B cell (primary cell): ENCODE data around the gene RPS23. TPM values are rescaled to one million over a fixed set of nuclear protein-coding genes. Genes with fewer than 3 reads are reported as not detected.
"Not testable (repeated sequence)": the region's sequence is repeated elsewhere in the genome, so short reads cannot be mapped to it uniquely, and the experiment has no call there.

ENCODE experiments used
- ATAC-seq: fragments of 200-7000 bp; cut with Tn5 transposase; one replicate; pipeline ENCODE4 v1.10.0; 2021; ENCODE audit warnings: low read depth, mild to moderate bottlenecking, moderate number of reproducible peaks, moderate library complexity
- CTCF ChIA-PET: fragments of 350-600 bp; sonication (Branson Sonifier 250); formaldehyde crosslinking; loops from one replicate; lab custom pipeline; 2021; ENCODE audit warnings: antibody characterized with exemption, inconsistent platforms; lab: Charles Lee
- POLR2A ChIA-PET: fragments of 350-600 bp; sonication (Branson Sonifier 250); formaldehyde crosslinking; loops from one replicate; lab custom pipeline; 2021; ENCODE audit warnings: antibody characterized with exemption; lab: Charles Lee
- DNase-seq: peaks from one replicate; pipeline ENCODE4 v3.0.0; 2013
- H2AFZ ChIP-seq: 2 replicates; pipeline ENCODE4 v1.6.1; 2012; ENCODE audit warnings: mild to moderate bottlenecking, low read depth, low read length; ENCODE audit not compliant: insufficient read depth, poor library complexity, severe bottlenecking
- H3K27ac ChIP-seq, 2 donors: 1 replicate in 1 of 2; 2 replicates in 1 of 2; pipeline ENCODE4 v1.5.1; 2012 to 2013; ENCODE audit warnings: low read length in 2 of 2, mild to moderate bottlenecking in 2 of 2, moderate library complexity in 1 of 2
- H3K27me3 ChIP-seq, 4 experiments: fragments of 200-600 bp in 1 of 4; sonication (generic) in 1 of 4; replicated peaks in 1 of 4; 1 replicate in 2 of 4; 2 replicates in 2 of 4; pipeline versions ENCODE4 v1.6.1 to v1.7.0; 2013 to 2016; ENCODE audit warnings: low read length in 3 of 4, mild to moderate bottlenecking in 2 of 4, mixed read lengths in 1 of 4, moderate library complexity in 1 of 4; ENCODE audit not compliant: insufficient read depth in 4 of 4, control insufficient read depth in 3 of 4; ENCODE audit errors: control extremely low read depth in 1 of 4
- H3K36me3 ChIP-seq, 2 experiments: replicated peaks in 1 of 2; 1 replicate in 1 of 2; 2 replicates in 1 of 2; pipeline versions ENCODE4 v1.6.1 to v1.7.1; 2013; ENCODE audit warnings: low read length in 1 of 2; ENCODE audit not compliant: insufficient read depth in 2 of 2, control insufficient read depth in 1 of 2; ENCODE audit errors: control extremely low read depth in 1 of 2, extremely low read depth in 1 of 2
- H3K4me1 ChIP-seq, 2 donors: fragments of 200-600 bp in 1 of 2; sonication (generic) in 1 of 2; 1 replicate in 1 of 2; 2 replicates in 1 of 2; pipeline versions ENCODE4 v1.5.1 to v1.6.1; 2013 to 2017; ENCODE audit warnings: low read length in 2 of 2; ENCODE audit not compliant: control insufficient read depth in 2 of 2, insufficient read depth in 2 of 2
- H3K4me2 ChIP-seq: replicated peaks from 2 replicates; pipeline ENCODE3; 2012; ENCODE audit warnings: mild to moderate bottlenecking, low read depth, low read length; ENCODE audit not compliant: poor library complexity, severe bottlenecking
- H3K4me3 ChIP-seq, 5 experiments: fragments of 200-600 bp in 1 of 5; sonication (generic) in 1 of 5; 1 replicate in 3 of 5; 2 replicates in 2 of 5; pipeline versions ENCODE4 v1.5.1 to v1.7.0; 2011 to 2016; ENCODE audit warnings: low read length in 4 of 5, mild to moderate bottlenecking in 4 of 5, low read depth in 2 of 5, control low read depth in 1 of 5, moderate library complexity in 1 of 5; ENCODE audit not compliant: insufficient read depth in 1 of 5; ENCODE audit errors: control extremely low read depth in 1 of 5, extremely low read depth in 1 of 5
- H3K79me2 ChIP-seq: fragments of 200-600 bp; sonication (generic); one replicate; pipeline ENCODE4 v1.6.0; 2016; ENCODE audit warnings: low read length; ENCODE audit not compliant: control insufficient read depth, insufficient read depth
- H3K9ac ChIP-seq: fragments of 200-600 bp; sonication (generic); 2 replicates; pipeline ENCODE4 v1.6.1; 2017; ENCODE audit warnings: mild to moderate bottlenecking, low read length, moderate library complexity
- H3K9me3 ChIP-seq, 3 donors: one replicate each; pipeline versions ENCODE4 v1.6.1 to v1.7.1; 2013; ENCODE audit warnings: low read length in 2 of 3; ENCODE audit not compliant: control insufficient read depth in 2 of 3, insufficient read depth in 1 of 3; ENCODE audit errors: control extremely low read depth in 1 of 3
- H4K20me1 ChIP-seq: 2 replicates; pipeline ENCODE4 v1.6.0; 2012; ENCODE audit warnings: mild to moderate bottlenecking, low read length; ENCODE audit not compliant: insufficient read depth, control insufficient read depth, poor library complexity, severe bottlenecking
- H3K27ac Mint-ChIP-seq: one replicate; pipeline ENCODE4 v1.8.0; 2021; ENCODE audit warnings: mixed read lengths
- H3K27me3 Mint-ChIP-seq: one replicate; pipeline ENCODE4 v1.8.0; 2021; ENCODE audit warnings: mixed read lengths
- H3K4me1 Mint-ChIP-seq: one replicate; pipeline ENCODE4 v1.8.0; 2021; ENCODE audit warnings: mixed read lengths
- H3K4me3 Mint-ChIP-seq: one replicate; pipeline ENCODE4 v1.8.0; 2021; ENCODE audit warnings: mixed read lengths
- H3K9me3 Mint-ChIP-seq: one replicate; pipeline ENCODE4 v1.8.0; 2022; ENCODE audit warnings: mixed read lengths; ENCODE audit not compliant: insufficient read depth
- CTCF ChIP-seq: fragments of 200-600 bp; IDR thresholded peaks from one replicate; pipeline ENCODE4 v1.8.0; 2022; ENCODE audit warnings: antibody characterized with exemption, mild to moderate bottlenecking
- EZH2 ChIP-seq: IDR thresholded peaks from 2 replicates; pipeline ENCODE4 v1.6.1; 2012; ENCODE audit warnings: borderline replicate concordance, low read depth, mild to moderate bottlenecking, moderate library complexity, low read length; ENCODE audit not compliant: insufficient read depth, poor library complexity, severe bottlenecking
- WGBS: methylation state at CpG from one replicate; pipeline ENCODE4 v1.1.5; 2013; ENCODE audit warnings: missing lambda C conversion rate; ENCODE audit not compliant: insufficient coverage; 5-methylcytosine and 5-hydroxymethylcytosine counted together
- intact Hi-C: fragments of 100-400 bp; cut with micrococcal nuclease; formaldehyde crosslinking; loops from one replicate; pipeline ENCODE4 v1.10.0; 2022
- polyA plus RNA-seq: library from polyadenylated mRNA; depleted of rRNA; stranded (reverse); fragments of >200 nt; gene quantifications from 2 replicates; pipeline ENCODE4 v1.2.3, GENCODE V29; 2012
- total RNA-seq, 2 donors: library from RNA; stranded (reverse); fragments of 120-200 nt in 1 of 2; gene quantifications; 1 replicate in 1 of 2; 2 replicates in 1 of 2; pipeline versions ENCODE4 v1.2.3 to v1.2.4, GENCODE V29; 2013 to 2022

The RPS23 gene
- total and polyA plus RNA-seq, 2 donors (not counting 1 experiment from before 2014, with no cell fraction given), result 3,420 to 9,595 TPM

DNA sequence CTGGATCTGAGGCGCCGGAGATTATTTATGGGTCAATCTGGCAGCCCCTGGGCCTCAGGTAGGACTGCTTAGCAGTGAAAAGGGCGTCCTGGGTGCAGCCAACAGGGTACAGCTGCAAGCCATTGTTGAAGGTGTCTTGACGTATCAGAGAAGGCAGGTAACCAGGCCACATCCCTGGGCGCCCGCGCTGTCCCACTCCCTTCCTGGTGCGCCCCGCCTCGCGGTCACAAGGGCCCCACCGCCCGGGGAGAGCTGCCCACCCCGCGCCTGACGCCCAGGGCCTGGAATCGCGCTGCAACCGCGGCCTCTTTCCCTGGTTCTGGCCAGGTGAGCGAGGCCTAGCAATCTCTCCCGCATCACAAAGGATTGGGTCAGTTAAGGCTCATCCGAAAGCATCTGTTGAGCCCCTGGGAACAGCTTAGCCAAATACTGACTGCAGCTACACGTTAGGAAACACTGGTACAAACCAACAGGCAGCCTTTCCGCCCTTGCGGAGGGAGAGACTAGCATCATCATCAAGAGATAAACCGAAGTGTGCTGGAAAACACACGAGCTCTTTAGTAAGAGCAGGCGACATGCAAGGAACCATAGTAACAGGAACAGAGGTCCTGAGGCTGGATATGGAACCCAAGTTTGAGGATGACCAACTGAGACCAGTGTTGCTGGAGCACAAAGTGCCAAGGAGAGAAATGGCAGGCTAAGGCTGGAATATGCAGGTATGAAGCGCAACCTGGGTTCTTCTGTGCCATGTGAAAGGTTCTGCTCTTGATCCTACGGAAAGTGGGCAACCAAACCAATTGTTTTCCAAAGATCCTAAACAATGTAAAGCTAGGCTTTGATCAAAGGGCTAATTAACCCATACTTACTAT is 3.6 kb downstream of the RPS23 start:
- no peaks in the 10 kb centered on the region for H3K9me3 ChIP-seq
- H3K79me2 ChIP-seq, result peaks cover 30% of the 10 kb centered on the region
- peak overlapping the region; percentile 14 for H3K4me2 ChIP-seq
- no peaks in the 10 kb centered on the region for H3K27me3 ChIP-seq
- Mint-ChIP-seq H3K27me3 (no peaks in the 10 kb centered on the region), H3K4me3 (no peak overlapping the region), H3K4me1 (peaks cover 45% of the 10 kb centered on the region), H3K27ac (peak overlapping the region; percentile 50), H3K9me3 (no peaks in the 10 kb centered on the region)
- peak overlapping the region in 1 of 2 donors; percentile 90 for H3K27ac ChIP-seq
- intact Hi-C loops, result loop anchor here (5.0 to 10.0 kb wide), 3 partner anchors 107 to 1622 kb away; partner anchors contain the start of genes DHFR and MSH3
- H2AFZ ChIP-seq, result no peak overlapping the region
- WGBS, result 94% methylated on average over 29 of the region's 31 CpGs
- DNase-seq, result peak; percentile 19
- H3K4me1 ChIP-seq, result peaks cover 34% of the 10 kb centered on the region in 2 donors
- no peak overlapping the region for H3K4me3 ChIP-seq
- H4K20me1 ChIP-seq, result peaks cover 6% of the 10 kb centered on the region
- peaks cover 5 to 29% of the 10 kb centered on the region in 2 experiments for H3K36me3 ChIP-seq
- TF ChIP-seq CTCF (no peak), EZH2 (no peak)
- no peak overlapping the region for H3K9ac ChIP-seq
- CTCF ChIA-PET, result interaction anchor here (0.8 to 1.5 kb wide), 3 partner anchors 9 to 109 kb away, joined by 3 to 4 read pairs (median 3); no protein-coding TSS in a partner anchor
- POLR2A ChIA-PET, result no interaction called here
- no peak for ATAC-seq

DNA sequence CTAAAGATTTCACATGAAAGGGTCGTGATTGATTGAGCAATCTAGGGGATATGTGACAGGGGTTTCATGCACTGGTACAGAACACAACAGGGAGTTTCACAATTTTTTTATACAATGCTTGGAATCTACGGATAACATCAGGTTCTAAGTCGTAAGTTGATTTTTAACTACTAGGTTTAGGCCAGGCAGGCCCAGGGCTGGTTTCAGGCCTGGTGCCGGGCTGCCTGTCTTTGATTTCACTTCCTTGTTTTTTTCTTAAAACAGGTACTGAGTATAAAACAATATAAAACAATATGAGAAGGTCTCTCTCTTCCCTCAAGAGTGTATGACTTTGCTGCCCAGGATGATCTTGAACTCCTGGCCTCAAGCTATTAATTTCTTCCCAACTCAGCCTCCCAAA is 4.7 kb downstream of the RPS23 start:
- Histone ChIP-seq H3K9ac (peak overlapping the region; percentile 56), H3K4me2 (peak overlapping the region; percentile 14), H3K79me2 (peaks cover 26% of the 10 kb centered on the region), H2AFZ (peak overlapping the region; percentile 77), H3K36me3 (peaks cover 5 to 29% of the 10 kb centered on the region in 2 experiments), H3K27ac (peak overlapping the region; percentile 59 to 90), H3K4me1 (peaks cover 27 to 30% of the 10 kb centered on the region in 2 donors)
- WGBS, result no CpG with 5 or more reads among the region's 4 CpGs
- H3K9me3 ChIP-seq, H4K20me1 ChIP-seq, CTCF ChIA-PET, H3K4me3 ChIP-seq, H3K9me3 Mint-ChIP-seq, POLR2A ChIA-PET, ATAC-seq, H3K27me3 Mint-ChIP-seq, H3K27me3 ChIP-seq: not testable (repeated sequence)
- DNase-seq, result peak; percentile 70
- intact Hi-C loops, result loop anchor here (10.0 kb wide), 1 partner anchor 419 kb away; no protein-coding TSS in a partner anchor
- Mint-ChIP-seq H3K4me3 (peak overlapping the region; percentile 52), H3K4me1 (peaks cover 39% of the 10 kb centered on the region), H3K27ac (peak overlapping the region; percentile 95)

GRCh38 chr5:82272571-82273356 is 5.4 kb downstream of the RPS23 start:
- Histone ChIP-seq H3K27ac (peak overlapping the region; percentile 59 to 90), H3K4me2 (peak overlapping the region; percentile 14), H3K9ac (peak overlapping the region; percentile 56), H2AFZ (peak overlapping the region; percentile 77), H3K79me2 (peaks cover 19% of the 10 kb centered on the region), H3K4me1 (peaks cover 27 to 30% of the 10 kb centered on the region in 2 donors), H3K36me3 (peaks cover 5 to 29% of the 10 kb centered on the region in 2 experiments)
- WGBS, result 91% methylated on average over 24 of the region's 24 CpGs
- peaks cover 35% of the 10 kb centered on the region for H3K4me1 Mint-ChIP-seq
- peak overlapping the region; percentile 21 for H3K4me3 Mint-ChIP-seq
- H4K20me1 ChIP-seq, H3K9me3 Mint-ChIP-seq, POLR2A ChIA-PET, H3K27me3 Mint-ChIP-seq, H3K9me3 ChIP-seq, H3K4me3 ChIP-seq, CTCF ChIA-PET, ATAC-seq, H3K27me3 ChIP-seq: not testable (repeated sequence)
- intact Hi-C loops, result loop anchor here (10.0 kb wide), 1 partner anchor 418 kb away; no protein-coding TSS in a partner anchor
- DNase-seq, result peak; percentile 35
- H3K27ac Mint-ChIP-seq, result peak overlapping the region; percentile 95
